Measurements from ENCODE around the gene PRKCE. TPM values are rescaled to one million over a fixed set of nuclear protein-coding genes. Genes with fewer than 3 reads are reported as not detected.
"Not testable (repeated sequence)": the region's sequence is repeated elsewhere in the genome, so short reads cannot be mapped to it uniquely, and the experiment has no call there.

The PRKCE gene
- total RNA-seq, 1 donor from 2014 or later = 39.6 TPM

- DNase-seq (ENCODE audit: extremely low read depth, low read depth, low spot score) = not testable (repeated sequence)
Measured at GRCh38 chr2:45695480-45696007, 44.1 kb downstream of the PRKCE start.

GRCh38 chr2:45696708-45697107 is 45.2 kb downstream of the PRKCE start:
- DNase-seq (ENCODE audit: extremely low read depth, low read depth, low spot score) = no peak

GRCh38 chr2:45697190-45697589 is 45.7 kb downstream of the PRKCE start:
- no peak for DNase-seq (ENCODE audit: extremely low read depth, low read depth, low spot score)

- no peak for DNase-seq (ENCODE audit: extremely low read depth, low read depth, low spot score)
Measured at GRCh38 chr2:45698554-45698953, 47.1 kb downstream of the PRKCE start.

GRCh38 chr2:45699032-45699658 is 47.7 kb downstream of the PRKCE start:
- DNase-seq (ENCODE audit: extremely low read depth, low read depth, low spot score) = no peak

GRCh38 chr2:45700407-45701013 is 49.0 kb downstream of the PRKCE start:
- no peak for DNase-seq (ENCODE audit: extremely low read depth, low read depth, low spot score)

GRCh38 chr2:45705233-45705632 is 53.8 kb downstream of the PRKCE start:
- no peak for DNase-seq (ENCODE audit: extremely low read depth, low read depth, low spot score)

GRCh38 chr2:45706033-45706432 is 54.6 kb downstream of the PRKCE start:
- no peak for DNase-seq (ENCODE audit: extremely low read depth, low read depth, low spot score)

GRCh38 chr2:45707006-45707405 is 55.5 kb downstream of the PRKCE start:
- DNase-seq (ENCODE audit: extremely low read depth, low read depth, low spot score) = no peak

GRCh38 chr2:45707661-45708060 is 56.2 kb downstream of the PRKCE start:
- DNase-seq (ENCODE audit: extremely low read depth, low read depth, low spot score) = no peak

- no peak for DNase-seq (ENCODE audit: extremely low read depth, low read depth, low spot score)
Measured at GRCh38 chr2:45708501-45708900, 57.0 kb downstream of the PRKCE start.

GRCh38 chr2:45709137-45709536 is 57.7 kb downstream of the PRKCE start:
- no peak for DNase-seq (ENCODE audit: extremely low read depth, low read depth, low spot score)

- no peak for DNase-seq (ENCODE audit: extremely low read depth, low read depth, low spot score)
Measured at GRCh38 chr2:45710468-45710867, 59.0 kb downstream of the PRKCE start.

- DNase-seq (ENCODE audit: extremely low read depth, low read depth, low spot score) = no peak
Measured at GRCh38 chr2:45711224-45711623, 59.7 kb downstream of the PRKCE start.

- DNase-seq (ENCODE audit: extremely low read depth, low read depth, low spot score) = no peak
Measured at GRCh38 chr2:45712570-45712969, 61.1 kb downstream of the PRKCE start.

- DNase-seq (ENCODE audit: extremely low read depth, low read depth, low spot score) = no peak
Measured at GRCh38 chr2:45713136-45713535, 61.7 kb downstream of the PRKCE start.

- no peak for DNase-seq (ENCODE audit: extremely low read depth, low read depth, low spot score)
Measured at GRCh38 chr2:45713591-45713990, 62.1 kb downstream of the PRKCE start.

- no peak for DNase-seq (ENCODE audit: extremely low read depth, low read depth, low spot score)
Measured at GRCh38 chr2:45714679-45715078, 63.2 kb downstream of the PRKCE start.

GRCh38 chr2:45715601-45716379 is 64.3 kb downstream of the PRKCE start:
- no peak for DNase-seq (ENCODE audit: extremely low read depth, low read depth, low spot score)

- DNase-seq (ENCODE audit: extremely low read depth, low read depth, low spot score) = not testable (repeated sequence)
Measured at GRCh38 chr2:45716432-45716831, 65.0 kb downstream of the PRKCE start.

- DNase-seq (ENCODE audit: extremely low read depth, low read depth, low spot score) = no peak
Measured at GRCh38 chr2:45716915-45717314, 65.4 kb downstream of the PRKCE start.

GRCh38 chr2:45720210-45720609 is 68.7 kb downstream of the PRKCE start:
- no peak for DNase-seq (ENCODE audit: extremely low read depth, low read depth, low spot score)
